Vagina (tissue), 2 donors: ENCODE results near the gene ATP5F1A.
"Not testable (repeated sequence)": the region's sequence is repeated elsewhere in the genome, so short reads cannot be mapped to it uniquely, and the experiment has no call there.

Source experiments
- CTCF ChIP-seq, 3 experiments: fragments of 450-650 bp in 2 of 3; fragments of 200-600 bp in 1 of 3; sonication (generic) in 1 of 3; IDR thresholded peaks; one replicate each; pipeline ENCODE4 v1.5.1; 2017 to 2019; ENCODE audit warnings: antibody characterized with exemption in 3 of 3, mild to moderate bottlenecking in 2 of 3, moderate library complexity in 2 of 3
- POLR2A ChIP-seq, 2 donors: fragments of 450-650 bp; IDR thresholded peaks; one replicate each; pipeline ENCODE4 v1.6.1; 2017; ENCODE audit warnings: antibody characterized with exemption in 2 of 2, mild to moderate bottlenecking in 2 of 2, moderate library complexity in 2 of 2

GRCh38 chr18:46088501-46088900 lies 9.6 kb downstream of the ATP5F1A start:
- TF ChIP-seq POLR2A, CTCF (IDR thresholded peaks at IDR 0.05): not testable (repeated sequence)
